ENCODE results near the gene SAFB2. TPM values are rescaled to one million over a fixed set of nuclear protein-coding genes. Genes with fewer than 3 reads are reported as not detected.

The SAFB2 gene
- polyA plus RNA-seq, 2 of the 4 experiments (the other 2 are of a cell fraction) = 33.2 to 51.2 TPM

- 93% methylated on average over 15 of the region's 16 CpGs for WGBS (ENCODE audit: missing lambda C conversion rate)
- ChIA-PET POLR2A (no interaction called here), CTCF (interaction anchor here (0.8 to 1.5 kb wide), 2 partner anchors 12 to 559 kb away, joined by 3 read pairs; no protein-coding TSS in a partner anchor)
- DNase-seq (ENCODE audit: low read depth in 1 of 2, low spot score in 1 of 2) (no peak), ATAC-seq (no peak), FAIRE-seq (no peak)
- no peaks in the 10 kb centered on the region for H3K4me1 ChIP-seq
- H3K4me3 ChIP-seq = no peak overlapping the region
- H3K4me2 ChIP-seq = no peak overlapping the region
- no peaks in the 10 kb centered on the region for H3K9me3 ChIP-seq
- no peak for TF ChIP-seq NPAS2 (CRISPR knock-in tag; IDR thresholded peaks at IDR 0.05; ENCODE audit: borderline replicate concordance)
- TF ChIP-seq NFE2L2 (conservative IDR thresholded peaks at IDR 0.05; ENCODE audit: low read length) = no peak
- H3K27ac ChIP-seq = no peak overlapping the region
These were observed 15.0 kb downstream of the SAFB2 start for GRCh38 chr19:5607318-5608275.

GRCh38 chr19:5605362-5605761 is 17.2 kb downstream of the SAFB2 start:
- POLR2A ChIA-PET = no interaction called here
- no peak for DNase-seq (ENCODE audit: low read depth in 1 of 2, low spot score in 1 of 2)
- ATAC-seq = no peak
- Histone ChIP-seq H3K4me2 (no peak overlapping the region), H3K4me3 (no peak overlapping the region), H3K4me1 (no peaks in the 10 kb centered on the region), H3K9me3 (no peaks in the 10 kb centered on the region), H3K27ac (no peak overlapping the region)
- 86% methylated on average over 3 of the region's 3 CpGs for WGBS (ENCODE audit: missing lambda C conversion rate)
- FAIRE-seq = no peak
- CTCF ChIA-PET = interaction anchor here (1.7 kb wide), 1 partner anchor 18 kb away, joined by 7 read pairs; no protein-coding TSS in a partner anchor
- TF ChIP-seq ZFP36 (IDR thresholded peaks at IDR 0.05; ENCODE audit: borderline replicate concordance, partially characterized antibody) (no peak), MAX (IDR thresholded peaks at IDR 0.05) (no peak), RNF2 (IDR thresholded peaks at IDR 0.05; ENCODE audit: borderline replicate concordance, low read depth) (no peak), ZC3H11A (IDR thresholded peaks at IDR 0.05) (no peak)

- Histone ChIP-seq H3K27ac (no peak overlapping the region), H3K4me1 (no peaks in the 10 kb centered on the region), H3K9me3 (no peaks in the 10 kb centered on the region), H3K4me2 (no peak overlapping the region), H3K4me3 (no peak overlapping the region)
- TF ChIP-seq JUNB (IDR thresholded peaks at IDR 0.05) (no peak), GATA3 (IDR thresholded peaks at IDR 0.05; ENCODE audit: borderline replicate concordance) (no peak), ZNF302 (CRISPR knock-in tag; IDR thresholded peaks at IDR 0.05) (no peak)
- FAIRE-seq (no peak), DNase-seq (ENCODE audit: low read depth in 1 of 2, low spot score in 1 of 2) (no peak), ATAC-seq (no peak)
- ChIA-PET CTCF (interaction anchor here (1.7 kb wide), 1 partner anchor 20 kb away, joined by 7 read pairs; no protein-coding TSS in a partner anchor), POLR2A (no interaction called here)
- 75% methylated on average over 5 of the region's 5 CpGs for WGBS (ENCODE audit: missing lambda C conversion rate)
These were observed 18.9 kb downstream of the SAFB2 start for GRCh38 chr19:5603626-5604025.

- TF ChIP-seq ZSCAN20 (CRISPR knock-in tag; IDR thresholded peaks at IDR 0.05) (no peak), ZFP36 (IDR thresholded peaks at IDR 0.05; ENCODE audit: borderline replicate concordance, partially characterized antibody) (no peak), CBX8 (IDR thresholded peaks at IDR 0.05) (no peak)
- no peaks in the 10 kb centered on the region for H3K4me1 ChIP-seq
- H3K4me3 ChIP-seq = no peak overlapping the region
- FAIRE-seq (no peak), ATAC-seq (no peak), DNase-seq (ENCODE audit: low read depth in 1 of 2, low spot score in 1 of 2) (no peak)
- no peak overlapping the region for H3K4me2 ChIP-seq
- no peaks in the 10 kb centered on the region for H3K9me3 ChIP-seq
- WGBS (ENCODE audit: missing lambda C conversion rate) = 90% methylated on average over 8 of the region's 8 CpGs
- ChIA-PET CTCF (no interaction called here), POLR2A (no interaction called here)
- no peak overlapping the region for H3K27ac ChIP-seq
These were observed 21.8 kb downstream of the SAFB2 start for GRCh38 chr19:5600797-5601196.

GRCh38 chr19:5595745-5596144 is 26.8 kb downstream of the SAFB2 start:
- Histone ChIP-seq H3K9me3 (no peaks in the 10 kb centered on the region), H3K4me2 (no peak overlapping the region), H3K27ac (no peak overlapping the region), H3K4me1 (no peaks in the 10 kb centered on the region), H3K4me3 (no peak overlapping the region)
- TF ChIP-seq ESRRA (IDR thresholded peaks at IDR 0.05; ENCODE audit: borderline replicate concordance, low read length) (no peak), RAD21 (conservative IDR thresholded peaks at IDR 0.05 in 1 of 2, IDR thresholded peaks at IDR 0.05 in 1 of 2) (no peak), KDM5A (IDR thresholded peaks at IDR 0.05) (no peak), CBX2 (IDR thresholded peaks at IDR 0.05; ENCODE audit: borderline replicate concordance, low read depth) (no peak), HMGXB4 (CRISPR knock-in tag; IDR thresholded peaks at IDR 0.05; ENCODE audit: borderline replicate concordance) (no peak), PHF8 (IDR thresholded peaks at IDR 0.05; ENCODE audit: borderline replicate concordance, low read depth) (no peak), MYC (IDR thresholded peaks at IDR 0.05; ENCODE audit: borderline replicate concordance, low read length) (no peak), TFCP2L1 (CRISPR knock-in tag; IDR thresholded peaks at IDR 0.05) (no peak), SMC3 (IDR thresholded peaks at IDR 0.05) (no peak)
- ChIA-PET CTCF (interaction anchor here (0.6 kb wide), 1 partner anchor 12 kb away, joined by 3 read pairs; no protein-coding TSS in a partner anchor), POLR2A (no interaction called here)
- 97% methylated on average over 8 of the region's 9 CpGs for WGBS (ENCODE audit: missing lambda C conversion rate)
- ATAC-seq (no peak), FAIRE-seq (no peak), DNase-seq (ENCODE audit: low read depth in 1 of 2, low spot score in 1 of 2) (no peak)

Measured in A549 (cell line).